Loucy (cell line): Measurements from ENCODE around the gene CHM.
"Not testable (repeated sequence)": the region's sequence is repeated elsewhere in the genome, so short reads cannot be mapped to it uniquely, and the experiment has no call there.

Experiments
- H2AFZ ChIP-seq: fragments of 200-600 bp; sonication (generic); 2 replicates; pipeline ENCODE4 v1.6.0; 2016; ENCODE audit warnings: antibody characterized with exemption, mild to moderate bottlenecking, low read length, moderate library complexity
- H3F3A ChIP-seq: fragments of 200-600 bp; 2 replicates; pipeline ENCODE4 v1.6.0; 2016; ENCODE audit warnings: antibody characterized with exemption, low read depth, mild to moderate bottlenecking
- H3K27me3 ChIP-seq: fragments of 200-600 bp; sonication (generic); 2 replicates; pipeline ENCODE4 v1.6.1; 2014; ENCODE audit warnings: low read length, mild to moderate bottlenecking; ENCODE audit not compliant: insufficient read depth, poor library complexity, severe bottlenecking
- H3K36me3 ChIP-seq: fragments of 200-600 bp; sonication (generic); 2 replicates; pipeline ENCODE4 v1.6.1; 2016; ENCODE audit warnings: low read length; ENCODE audit not compliant: insufficient read depth
- H3K4me1 ChIP-seq: fragments of 200-600 bp; sonication (generic); 2 replicates; pipeline ENCODE4 v1.5.1; 2014; ENCODE audit warnings: low read length, mild to moderate bottlenecking; ENCODE audit not compliant: insufficient read depth, poor library complexity, severe bottlenecking
- H3K4me2 ChIP-seq: fragments of 200-600 bp; sonication (generic); 2 replicates; pipeline ENCODE4 v1.6.0; 2014; ENCODE audit warnings: antibody characterized with exemption, low read length, low read depth, mild to moderate bottlenecking; ENCODE audit not compliant: poor library complexity, severe bottlenecking
- H3K4me3 ChIP-seq: fragments of 200-600 bp; sonication (generic); 2 replicates; pipeline ENCODE4 v1.5.1; 2014; ENCODE audit warnings: low read length, mild to moderate bottlenecking, mixed read lengths; ENCODE audit not compliant: poor library complexity, severe bottlenecking
- H3K79me2 ChIP-seq: fragments of 200-600 bp; sonication (generic); 2 replicates; pipeline ENCODE4 v1.6.1; 2014; ENCODE audit warnings: low read length; ENCODE audit not compliant: insufficient read depth
- H3K9ac ChIP-seq: fragments of 200-600 bp; sonication (generic); 2 replicates; pipeline ENCODE4 v1.6.0; 2014; ENCODE audit warnings: mild to moderate bottlenecking, low read depth, low read length, moderate library complexity; ENCODE audit not compliant: poor library complexity, severe bottlenecking
- H3K9me2 ChIP-seq: fragments of 200-600 bp; sonication (generic); replicated peaks from 2 replicates; pipeline ENCODE4 v1.6.1; 2016; ENCODE audit warnings: low read depth, low read length, mixed read lengths
- H3K9me3 ChIP-seq: fragments of 200-600 bp; sonication (generic); 2 replicates; pipeline ENCODE4 v1.6.1; 2014; ENCODE audit warnings: mild to moderate bottlenecking, antibody characterized with exemption, low read length, low read depth; ENCODE audit not compliant: insufficient read depth
- H4K20me1 ChIP-seq: fragments of 200-600 bp; sonication (generic); 2 replicates; pipeline ENCODE4 v1.6.0; 2014; ENCODE audit warnings: antibody characterized with exemption, low read length, mild to moderate bottlenecking; ENCODE audit not compliant: insufficient read depth, poor library complexity, severe bottlenecking
- CTCF ChIP-seq: fragments of 200-600 bp; sonication (generic); conservative IDR thresholded peaks from 2 replicates; pipeline ENCODE4 v1.5.1; 2014; ENCODE audit warnings: mild to moderate bottlenecking, antibody characterized with exemption, low read length
- EZH2phosphoT487 ChIP-seq: fragments of 200-600 bp; IDR thresholded peaks from 2 replicates; pipeline ENCODE4 v1.6.1; 2018; ENCODE audit warnings: antibody characterized with exemption, mild to moderate bottlenecking, moderate library complexity, borderline replicate concordance

Gene CHM

GRCh38 chrX:86013792-86014191 lies 33.6 kb downstream of the CHM start:
- Histone ChIP-seq H2AFZ (no peak overlapping the region), H3K27me3 (no peaks in the 10 kb centered on the region), H4K20me1 (no peaks in the 10 kb centered on the region)

GRCh38 chrX:86012188-86012587 lies 35.2 kb downstream of the CHM start:
- H3K4me3 ChIP-seq: no peak overlapping the region
- no peak overlapping the region for H3K4me2 ChIP-seq
- no peaks in the 10 kb centered on the region for H3K79me2 ChIP-seq
- no peak overlapping the region for H3K9ac ChIP-seq
- H3F3A ChIP-seq: no peaks in the 10 kb centered on the region
- no peak overlapping the region for H2AFZ ChIP-seq
- no peaks in the 10 kb centered on the region for H3K9me2 ChIP-seq
- no peaks in the 10 kb centered on the region for H3K4me1 ChIP-seq
- no peaks in the 10 kb centered on the region for H4K20me1 ChIP-seq
- H3K9me3 ChIP-seq: no peaks in the 10 kb centered on the region
- H3K27me3 ChIP-seq: no peaks in the 10 kb centered on the region
- no peaks in the 10 kb centered on the region for H3K36me3 ChIP-seq
- no peak for TF ChIP-seq EZH2phosphoT487
- no peak for TF ChIP-seq CTCF

More at GRCh38 chrX:86013792-86014191, 33.6 kb downstream of the CHM start:
- TF ChIP-seq EZH2phosphoT487 (no peak), CTCF (no peak)
- H3K9me3 ChIP-seq: no peaks in the 10 kb centered on the region
- H3K79me2 ChIP-seq: no peaks in the 10 kb centered on the region
- H3K4me3 ChIP-seq: no peak overlapping the region
- no peaks in the 10 kb centered on the region for H3F3A ChIP-seq
- no peaks in the 10 kb centered on the region for H3K36me3 ChIP-seq
- H3K9ac ChIP-seq: no peak overlapping the region
- H3K9me2 ChIP-seq: no peaks in the 10 kb centered on the region
- no peak overlapping the region for H3K4me2 ChIP-seq
- no peaks in the 10 kb centered on the region for H3K4me1 ChIP-seq

- not testable (repeated sequence) for H3K4me3 ChIP-seq, H2AFZ ChIP-seq, H3K27me3 ChIP-seq, H3K9me2 ChIP-seq, H4K20me1 ChIP-seq, H3K36me3 ChIP-seq, H3K4me2 ChIP-seq, H3K9me3 ChIP-seq, H3F3A ChIP-seq, H3K79me2 ChIP-seq, H3K4me1 ChIP-seq, H3K9ac ChIP-seq
These were observed 37.6 kb downstream of the CHM start for GRCh38 chrX:86009803-86010202.

GRCh38 chrX:86007891-86008290 lies 39.5 kb downstream of the CHM start:
- H3K27me3 ChIP-seq, H4K20me1 ChIP-seq, H3K4me3 ChIP-seq, H3F3A ChIP-seq, H3K36me3 ChIP-seq, H3K4me1 ChIP-seq, H3K79me2 ChIP-seq, H3K9me3 ChIP-seq, H3K4me2 ChIP-seq, H3K9me2 ChIP-seq, H2AFZ ChIP-seq, H3K9ac ChIP-seq: not testable (repeated sequence)
